Mesenchymal stem cell (in vitro differentiated cells and primary cell): ENCODE data around the gene GOT1.
A peak's percentile ranks its signal among the peaks of the same experiment; 100 is the strongest.

Experiments used
- DNase-seq: peaks from one replicate; pipeline ENCODE4 v3.0.0-alpha.2; 2013
- H2AFZ ChIP-seq: one replicate; pipeline ENCODE4 v1.6.1; 2013; ENCODE audit warnings: low read depth, mild to moderate bottlenecking, control low read depth, inconsistent platforms, low read length, moderate library complexity
- H2AK5ac ChIP-seq: 2 replicates; pipeline ENCODE4 v1.6.1; 2013; ENCODE audit warnings: low read length, moderate library complexity, mild to moderate bottlenecking, inconsistent platforms; ENCODE audit not compliant: severe bottlenecking
- H2BK120ac ChIP-seq: one replicate; pipeline ENCODE4 v1.6.1; 2013; ENCODE audit warnings: low read depth, mild to moderate bottlenecking, inconsistent platforms, low read length, moderate library complexity
- H2BK12ac ChIP-seq, 2 experiments: one replicate each; pipeline ENCODE4 v1.6.1; 2013; ENCODE audit warnings: inconsistent platforms in 2 of 2, low read length in 2 of 2, mild to moderate bottlenecking in 2 of 2, moderate library complexity in 2 of 2, control low read depth in 1 of 2
- H2BK15ac ChIP-seq: one replicate; pipeline ENCODE4 v1.6.1; 2013; ENCODE audit warnings: mild to moderate bottlenecking, low read depth, inconsistent platforms; ENCODE audit not compliant: poor library complexity, severe bottlenecking
- H2BK5ac ChIP-seq: 2 replicates; pipeline ENCODE4 v1.6.1; 2013; ENCODE audit warnings: low read depth, mild to moderate bottlenecking, low read length, control low read depth, inconsistent platforms; ENCODE audit not compliant: poor library complexity, severe bottlenecking
- H3K14ac ChIP-seq, 2 experiments: one replicate each; pipeline ENCODE4 v1.6.1; 2013; ENCODE audit warnings: inconsistent platforms in 2 of 2, low read length in 2 of 2, control low read depth in 1 of 2, mild to moderate bottlenecking in 1 of 2, moderate library complexity in 1 of 2
- H3K18ac ChIP-seq, 2 experiments: one replicate each; pipeline ENCODE4 v1.6.1; 2013; ENCODE audit warnings: inconsistent platforms in 2 of 2, low read length in 2 of 2, control low read depth in 1 of 2, low read depth in 1 of 2, mild to moderate bottlenecking in 1 of 2
- H3K23ac ChIP-seq, 2 experiments: one replicate each; pipeline ENCODE4 v1.6.1; 2013; ENCODE audit warnings: inconsistent platforms in 2 of 2, low read length in 2 of 2, mild to moderate bottlenecking in 2 of 2, moderate library complexity in 2 of 2, control low read depth in 1 of 2
- H3K27ac ChIP-seq: 2 replicates; pipeline ENCODE4 v1.5.1; 2013; ENCODE audit warnings: mild to moderate bottlenecking, moderate library complexity, low read length, control low read depth, inconsistent platforms; ENCODE audit not compliant: poor library complexity, severe bottlenecking
- H3K27me3 ChIP-seq, 2 experiments: 2 replicates each; pipeline versions ENCODE4 v1.6.1 to v1.7.0; 2013; ENCODE audit warnings: low read length in 2 of 2, mild to moderate bottlenecking in 2 of 2, moderate library complexity in 2 of 2, control low read depth in 1 of 2, inconsistent platforms in 1 of 2; ENCODE audit not compliant: control insufficient read depth in 1 of 2, insufficient read depth in 1 of 2
- H3K36me3 ChIP-seq, 2 experiments: 2 replicates each; pipeline versions ENCODE4 v1.6.1 to v1.7.0; 2013; ENCODE audit warnings: low read length in 2 of 2, control low read depth in 1 of 2, inconsistent platforms in 1 of 2, low read depth in 1 of 2, mild to moderate bottlenecking in 1 of 2; ENCODE audit not compliant: insufficient read depth in 2 of 2, control insufficient read depth in 1 of 2
- H3K4ac ChIP-seq, 2 experiments: one replicate each; pipeline ENCODE4 v1.6.1; 2013; ENCODE audit warnings: inconsistent platforms in 2 of 2, low read length in 2 of 2, mild to moderate bottlenecking in 2 of 2, moderate library complexity in 2 of 2, control low read depth in 1 of 2, low read depth in 1 of 2
- H3K4me1 ChIP-seq: 2 replicates; pipeline ENCODE4 v1.6.1; 2013; ENCODE audit warnings: low read depth, low read length, control low read depth; ENCODE audit not compliant: control insufficient read depth, insufficient read depth
- H3K4me2 ChIP-seq: 2 replicates; pipeline ENCODE4 v1.6.1; 2013; ENCODE audit warnings: low read length, mild to moderate bottlenecking, inconsistent platforms; ENCODE audit not compliant: poor library complexity, severe bottlenecking
- H3K4me3 ChIP-seq, 2 experiments: 2 replicates each; pipeline versions ENCODE4 v1.5.1 to v1.7.0; 2013; ENCODE audit warnings: low read length in 2 of 2, mild to moderate bottlenecking in 2 of 2, control low read depth in 1 of 2, low read depth in 1 of 2; ENCODE audit not compliant: insufficient read depth in 1 of 2
- H3K79me1 ChIP-seq: replicated peaks from 2 replicates; pipeline ENCODE4 v1.6.1; 2013; ENCODE audit warnings: mild to moderate bottlenecking, control low read depth, low read length, inconsistent platforms; ENCODE audit not compliant: poor library complexity, severe bottlenecking
- H3K9ac ChIP-seq: 2 replicates; pipeline ENCODE4 v1.7.0; 2013; ENCODE audit warnings: mild to moderate bottlenecking, low read length, moderate library complexity
- H3K9me3 ChIP-seq: 2 replicates; pipeline ENCODE4 v1.7.0; 2013; ENCODE audit warnings: mild to moderate bottlenecking, low read length; ENCODE audit not compliant: control insufficient read depth
- H4K8ac ChIP-seq: one replicate; pipeline ENCODE4 v1.6.1; 2013; ENCODE audit warnings: inconsistent platforms, mild to moderate bottlenecking, low read length, moderate library complexity
- H4K91ac ChIP-seq: one replicate; pipeline ENCODE4 v1.6.1; 2013; ENCODE audit warnings: mild to moderate bottlenecking, low read length, inconsistent platforms
- WGBS: methylation state at CpG from one replicate; pipeline ENCODE4 v1.1.7; 2013; ENCODE audit warnings: mixed read lengths; 5-methylcytosine and 5-hydroxymethylcytosine counted together

GOT1 gene

GRCh38 chr10:99382176-99382575, 48.2 kb downstream of the GOT1 start:
- Histone ChIP-seq H3K36me3 (no peaks in the 10 kb centered on the region), H3K79me1 (no peaks in the 10 kb centered on the region), H4K91ac (no peak overlapping the region), H3K4ac (no peak overlapping the region), H3K4me3 (no peak overlapping the region), H3K9me3 (no peaks in the 10 kb centered on the region), H2AK5ac (no peak overlapping the region), H2BK5ac (no peak overlapping the region), H3K23ac (no peak overlapping the region), H3K27me3 (peaks cover 19 to 24% of the 10 kb centered on the region in 2 experiments), H4K8ac (no peak overlapping the region), H3K14ac (no peak overlapping the region), H3K4me2 (no peak overlapping the region), H2BK120ac (no peak overlapping the region), H3K27ac (no peak overlapping the region), H3K4me1 (no peaks in the 10 kb centered on the region), H3K18ac (no peak overlapping the region), H3K9ac (no peak overlapping the region), H2BK15ac (no peak overlapping the region), H2BK12ac (no peak overlapping the region), H2AFZ (no peak overlapping the region)
- no peak for DNase-seq
- WGBS = 100% methylated on average over 1 of the region's 1 CpG

GRCh38 chr10:99375426-99375825, 55.0 kb downstream of the GOT1 start:
- Histone ChIP-seq H3K4me2 (no peak overlapping the region), H2BK15ac (no peak overlapping the region), H2AK5ac (no peak overlapping the region), H3K18ac (no peak overlapping the region), H2BK120ac (no peak overlapping the region), H3K27me3 (peaks cover 17 to 36% of the 10 kb centered on the region in 2 experiments), H3K14ac (no peak overlapping the region), H3K4me3 (no peak overlapping the region), H3K23ac (no peak overlapping the region), H3K9me3 (no peaks in the 10 kb centered on the region), H3K79me1 (no peaks in the 10 kb centered on the region), H3K4ac (no peak overlapping the region), H3K9ac (no peak overlapping the region), H2BK5ac (no peak overlapping the region), H2BK12ac (no peak overlapping the region), H2AFZ (no peak overlapping the region), H4K8ac (no peak overlapping the region), H3K4me1 (no peaks in the 10 kb centered on the region), H3K36me3 (no peaks in the 10 kb centered on the region), H4K91ac (no peak overlapping the region), H3K27ac (no peak overlapping the region)
- DNase-seq = no peak

GRCh38 chr10:99374972-99375371, 55.5 kb downstream of the GOT1 start:
- H2BK120ac ChIP-seq = no peak overlapping the region

GRCh38 chr10:99374526-99374925, 55.9 kb downstream of the GOT1 start:
- Histone ChIP-seq H3K79me1 (no peaks in the 10 kb centered on the region), H3K4ac (no peak overlapping the region), H2BK12ac (no peak overlapping the region), H2BK15ac (no peak overlapping the region), H3K27ac (no peak overlapping the region), H3K18ac (no peak overlapping the region), H2BK120ac (no peak overlapping the region), H3K4me2 (no peak overlapping the region), H2AK5ac (no peak overlapping the region), H3K4me1 (no peaks in the 10 kb centered on the region), H2BK5ac (no peak overlapping the region), H3K27me3 (peaks cover 20 to 40% of the 10 kb centered on the region in 2 experiments), H3K23ac (no peak overlapping the region), H2AFZ (no peak overlapping the region), H3K14ac (no peak overlapping the region), H3K9ac (no peak overlapping the region), H3K9me3 (no peaks in the 10 kb centered on the region), H4K91ac (no peak overlapping the region), H4K8ac (no peak overlapping the region), H3K36me3 (no peaks in the 10 kb centered on the region), H3K4me3 (no peak overlapping the region)
- DNase-seq = no peak
- WGBS = 85% methylated on average over 2 of the region's 2 CpGs

More at GRCh38 chr10:99374972-99375371, 55.5 kb downstream of the GOT1 start:
- Histone ChIP-seq H3K4me3 (no peak overlapping the region), H3K23ac (no peak overlapping the region), H4K8ac (no peak overlapping the region), H3K9ac (no peak overlapping the region), H3K36me3 (no peaks in the 10 kb centered on the region), H2AFZ (no peak overlapping the region), H3K79me1 (no peaks in the 10 kb centered on the region), H2AK5ac (no peak overlapping the region), H3K4me1 (no peaks in the 10 kb centered on the region), H3K9me3 (no peaks in the 10 kb centered on the region), H3K27me3 (peaks cover 20 to 38% of the 10 kb centered on the region in 2 experiments), H3K18ac (no peak overlapping the region), H4K91ac (no peak overlapping the region), H2BK12ac (peak overlapping the region in 1 of 2 experiments; percentile 45), H2BK15ac (no peak overlapping the region), H3K14ac (peak overlapping the region in 1 of 2 experiments; percentile 49), H3K27ac (no peak overlapping the region), H3K4ac (no peak overlapping the region), H3K4me2 (no peak overlapping the region), H2BK5ac (no peak overlapping the region)
- no peak for DNase-seq
- 90% methylated on average over 3 of the region's 3 CpGs for WGBS
